Pancreas (tissue), 10 donors: ENCODE data around the gene PKNOX2. TPM values are rescaled to one million over a fixed set of nuclear protein-coding genes. Genes with fewer than 3 reads are reported as not detected.

Source experiments
- ATAC-seq, 4 donors: fragments of 200-7000 bp; cut with Tn5 transposase; one replicate each; pipeline versions ENCODE4 v1.8.0 to v1.9.1; 2020; ENCODE audit warnings: mild to moderate bottlenecking in 4 of 4, moderate library complexity in 4 of 4
- DNase-seq, 6 donors: peaks; one replicate each; pipeline ENCODE4 v3.0.0-alpha.2; 2020
- FAIRE-seq: peaks from 2 replicates; lab custom pipeline; 2012; peaks lifted over from hg19 to GRCh38; lab: Jason Lieb, UNC
- H3K27ac ChIP-seq, 4 donors: fragments of 200-600 bp; sonication (generic); 1 replicate in 3 of 4; 2 replicates in 1 of 4; pipeline versions ENCODE4 v1.5.0 to v1.8.0; 2020
- H3K27me3 ChIP-seq, 4 donors: fragments of 200-600 bp; one replicate each; pipeline ENCODE4 v1.8.0; 2021
- H3K36me3 ChIP-seq, 3 donors: fragments of 200-600 bp; sonication (generic) in 1 of 3; one replicate each; pipeline versions ENCODE4 v1.5.0 to v1.8.0; 2020 to 2021
- H3K4me1 ChIP-seq, 3 donors: fragments of 200-600 bp; one replicate each; pipeline ENCODE4 v1.8.0; 2021
- H3K4me3 ChIP-seq, 4 donors: fragments of 200-600 bp; sonication (generic) in 2 of 4; one replicate each; pipeline versions ENCODE4 v1.5.0 to v1.8.0; 2020 to 2021
- H3K9me3 ChIP-seq, 4 donors: fragments of 200-600 bp; one replicate each; pipeline ENCODE4 v1.8.0; 2021
- CTCF ChIP-seq, 4 donors: fragments of 200-600 bp; sonication (generic) in 3 of 4; IDR thresholded peaks; one replicate each; pipeline versions ENCODE4 v1.5.0 to v1.8.0; 2021; ENCODE audit warnings: antibody characterized with exemption in 4 of 4
- WGBS, 2 donors: extraction: QIAGEN DNeasy Blood & Tissue Kit; methylation state at CpG; one replicate each; pipeline ENCODE4 v1.1.7; 2013; 5-methylcytosine and 5-hydroxymethylcytosine counted together
- intact Hi-C, 3 donors: fragments of 100-400 bp; cut with DNase I; formaldehyde crosslinking; loops; one replicate each; pipeline versions ENCODE4 v1.11.1 to v1.14.2; 2022
- polyA plus RNA-seq, 2 donors: library from polyadenylated mRNA; stranded (reverse); fragments of 200-250 nt; gene quantifications; one replicate each; pipeline ENCODE4 v1.2.3, GENCODE V29; 2013
- total RNA-seq, 6 donors: library from RNA; stranded (reverse); fragmentation: NEBNext Ultra II Directional in 4 of 6; extraction: Animal tissue kit (Norgen Biotek cat#: 25700) in 4 of 6; gene quantifications; one replicate each; pipeline versions ENCODE4 v1.2.1 to v1.2.4, GENCODE V29; 2021 to 2023
- donor health status: healthy with polysubstance abuse.
- donor health status: DM: no; HTN: no; CAD: no; lungs with moderate emphysema.
- donor health status: DM: no; HTN: no; CAD: no.
- donor health status: control.
- donor health status: control.
- donor health status: Bipolar disorder and iron deficiency.
- donor health status: DM: yes; HTN: yes; CAD: no.
- donor health status: DM: no; HTN: no; CAD: no.
- donor health status: DM: no; HTN: no; CAD: no.
- donor health status: DM: yes; HTN: yes; CAD: no.

Gene PKNOX2
- total and polyA plus RNA-seq, 8 donors = 3.4 to 8.1 (median 5.8) TPM

GRCh38 chr11:125306476-125306875 is 141.9 kb downstream of the PKNOX2 start:
- Histone ChIP-seq H3K27ac (no peak overlapping the region), H3K4me3 (no peak overlapping the region), H3K27me3 (no peaks in the 10 kb centered on the region), H3K4me1 (no peaks in the 10 kb centered on the region), H3K9me3 (no peaks in the 10 kb centered on the region), H3K36me3 (no peaks in the 10 kb centered on the region)
- no peak for FAIRE-seq
- intact Hi-C loops = no loop called here
- no peak for TF ChIP-seq CTCF (IDR thresholded peaks at IDR 0.05)
- DNase-seq = no peak
- 80 to 85% methylated on average over 7 of the region's 7 CpGs for WGBS, 2 donors
- ATAC-seq = no peak

GRCh38 chr11:125308246-125308645 is 143.7 kb downstream of the PKNOX2 start:
- Histone ChIP-seq H3K36me3 (no peaks in the 10 kb centered on the region), H3K27ac (no peak overlapping the region), H3K9me3 (no peaks in the 10 kb centered on the region), H3K27me3 (no peaks in the 10 kb centered on the region), H3K4me1 (no peaks in the 10 kb centered on the region), H3K4me3 (no peak overlapping the region)
- 92 to 93% methylated on average over 5 of the region's 5 CpGs for WGBS, 2 donors
- DNase-seq = no peak
- no peak for ATAC-seq
- no peak for FAIRE-seq
- intact Hi-C loops = no loop called here
- no peak for TF ChIP-seq CTCF (IDR thresholded peaks at IDR 0.05)

- Histone ChIP-seq H3K27ac (no peak overlapping the region), H3K36me3 (no peaks in the 10 kb centered on the region), H3K4me1 (no peaks in the 10 kb centered on the region), H3K4me3 (no peak overlapping the region), H3K27me3 (no peaks in the 10 kb centered on the region), H3K9me3 (no peaks in the 10 kb centered on the region)
- FAIRE-seq (no peak), DNase-seq (no peak), ATAC-seq (no peak)
- TF ChIP-seq CTCF (IDR thresholded peaks at IDR 0.05) = no peak
- intact Hi-C loops = no loop called here
- 90 to 94% methylated on average over 12 of the region's 12 CpGs for WGBS, 2 donors
Observed at GRCh38 chr11:125312391-125312790, 147.8 kb downstream of the PKNOX2 start.

GRCh38 chr11:125312812-125313211 is 148.3 kb downstream of the PKNOX2 start:
- FAIRE-seq (no peak), ATAC-seq (no peak), DNase-seq (no peak)
- no peak for TF ChIP-seq CTCF (IDR thresholded peaks at IDR 0.05)
- Histone ChIP-seq H3K4me3 (no peak overlapping the region), H3K27ac (no peak overlapping the region), H3K36me3 (no peaks in the 10 kb centered on the region), H3K9me3 (no peaks in the 10 kb centered on the region), H3K27me3 (no peaks in the 10 kb centered on the region), H3K4me1 (no peaks in the 10 kb centered on the region)
- intact Hi-C loops = no loop called here
- WGBS, 2 donors = 88 to 94% methylated on average over 9 of the region's 9 CpGs

GRCh38 chr11:125313271-125314219 is 149.0 kb downstream of the PKNOX2 start:
- no peak for TF ChIP-seq CTCF (IDR thresholded peaks at IDR 0.05)
- H3K4me3 ChIP-seq = no peak overlapping the region
- no peaks in the 10 kb centered on the region for H3K36me3 ChIP-seq
- FAIRE-seq (no peak), ATAC-seq (no peak), DNase-seq (no peak)
- H3K9me3 ChIP-seq = no peaks in the 10 kb centered on the region
- no peaks in the 10 kb centered on the region for H3K27me3 ChIP-seq
- H3K4me1 ChIP-seq = no peaks in the 10 kb centered on the region
- intact Hi-C loops = no loop called here
- H3K27ac ChIP-seq = no peak overlapping the region
- 79 to 88% methylated on average over 9 of the region's 9 CpGs for WGBS, 2 donors
